DND-41 (cell line): Measurements from ENCODE around the gene RNF223.

Experiments used
- EZH2 ChIP-seq: IDR thresholded peaks from 3 replicates; pipeline ENCODE4 v1.6.1; 2012; ENCODE audit warnings: borderline replicate concordance, low read depth, mild to moderate bottlenecking, moderate library complexity, low read length, inconsistent platforms; ENCODE audit not compliant: severe bottlenecking
- TF ChIP-seq, protein P1 (sequence below): IDR thresholded peaks from 2 replicates; pipeline ENCODE4 v1.5.1; 2012; ENCODE audit warnings: borderline replicate concordance, low read length, moderate library complexity, mild to moderate bottlenecking; ENCODE audit not compliant: poor library complexity, severe bottlenecking; ENCODE audit errors: extremely low read depth

DNA sequence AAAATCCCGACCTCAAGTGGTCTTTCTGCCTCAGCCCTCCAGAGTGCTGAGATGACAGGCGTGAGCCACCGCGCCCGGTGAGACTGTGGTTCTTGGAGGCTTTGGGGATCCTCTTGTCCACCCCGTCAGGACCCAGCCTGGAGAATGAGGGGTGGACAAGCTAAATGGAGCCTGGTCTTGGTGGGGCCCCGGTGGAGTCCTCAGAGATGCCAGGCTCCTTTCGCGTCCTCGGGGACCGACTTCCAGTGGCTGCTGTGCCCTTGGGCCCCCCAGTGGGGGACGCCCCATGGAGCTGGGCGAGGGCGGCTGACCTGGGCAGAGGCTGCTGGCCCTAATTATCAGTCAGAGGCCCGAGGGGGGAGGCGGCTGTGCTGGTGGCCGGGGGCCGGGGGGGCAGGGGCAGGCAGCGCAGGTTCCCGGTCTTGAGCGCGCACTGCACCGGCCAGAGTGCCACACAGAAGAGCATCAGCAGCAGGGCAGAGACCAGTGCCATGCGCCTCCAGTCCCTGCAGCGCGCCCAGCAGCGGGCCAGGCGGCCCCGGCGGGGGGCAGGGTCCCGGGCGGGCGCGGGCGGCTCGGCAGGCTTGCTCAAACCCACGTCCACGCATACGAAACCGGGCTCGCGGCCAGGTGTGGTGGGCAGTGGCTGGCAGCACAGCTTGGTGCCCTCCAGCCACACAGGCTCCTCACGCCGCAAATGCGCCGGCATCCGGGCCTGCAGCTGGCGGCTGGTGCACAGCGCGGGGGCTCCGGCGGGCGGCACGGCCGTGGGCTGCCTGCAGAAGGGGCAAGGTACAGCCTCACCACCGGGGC lies 2.4 kb downstream of the RNF223 start:
- no peak for TF ChIP-seq EZH2
- TF ChIP-seq, protein P1, sequence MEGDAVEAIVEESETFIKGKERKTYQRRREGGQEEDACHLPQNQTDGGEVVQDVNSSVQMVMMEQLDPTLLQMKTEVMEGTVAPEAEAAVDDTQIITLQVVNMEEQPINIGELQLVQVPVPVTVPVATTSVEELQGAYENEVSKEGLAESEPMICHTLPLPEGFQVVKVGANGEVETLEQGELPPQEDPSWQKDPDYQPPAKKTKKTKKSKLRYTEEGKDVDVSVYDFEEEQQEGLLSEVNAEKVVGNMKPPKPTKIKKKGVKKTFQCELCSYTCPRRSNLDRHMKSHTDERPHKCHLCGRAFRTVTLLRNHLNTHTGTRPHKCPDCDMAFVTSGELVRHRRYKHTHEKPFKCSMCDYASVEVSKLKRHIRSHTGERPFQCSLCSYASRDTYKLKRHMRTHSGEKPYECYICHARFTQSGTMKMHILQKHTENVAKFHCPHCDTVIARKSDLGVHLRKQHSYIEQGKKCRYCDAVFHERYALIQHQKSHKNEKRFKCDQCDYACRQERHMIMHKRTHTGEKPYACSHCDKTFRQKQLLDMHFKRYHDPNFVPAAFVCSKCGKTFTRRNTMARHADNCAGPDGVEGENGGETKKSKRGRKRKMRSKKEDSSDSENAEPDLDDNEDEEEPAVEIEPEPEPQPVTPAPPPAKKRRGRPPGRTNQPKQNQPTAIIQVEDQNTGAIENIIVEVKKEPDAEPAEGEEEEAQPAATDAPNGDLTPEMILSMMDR = no peak
